Embryonic facial prominence (tissue), 1 donor: Measurements from ENCODE around the gene GRID1.

Experiments used
- DNase-seq: peaks from one replicate; pipeline ENCODE4 v3.0.0-alpha.2; 2016; ENCODE audit errors: extremely low spot score

Gene GRID1

DNA sequence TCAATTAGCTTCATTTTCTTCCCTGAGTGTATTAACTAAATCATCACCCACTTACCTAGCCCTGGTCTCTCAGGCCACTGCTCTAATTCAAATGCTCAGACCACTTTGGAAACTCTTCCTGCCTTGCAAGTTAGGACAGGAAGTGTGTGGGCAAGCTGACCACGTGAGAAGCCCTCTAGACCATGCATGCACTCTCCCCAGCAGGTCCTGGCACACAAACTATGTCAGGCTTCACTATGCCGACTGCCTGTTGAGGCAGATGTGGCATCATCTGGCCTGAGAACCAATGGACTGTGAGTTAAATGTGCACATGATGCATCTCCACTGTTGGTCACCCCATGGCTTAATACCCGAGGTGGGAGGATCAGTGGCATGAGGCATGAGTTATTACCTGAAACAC lies 439.6 kb downstream of the GRID1 start:
- DNase-seq: no peak

DNA sequence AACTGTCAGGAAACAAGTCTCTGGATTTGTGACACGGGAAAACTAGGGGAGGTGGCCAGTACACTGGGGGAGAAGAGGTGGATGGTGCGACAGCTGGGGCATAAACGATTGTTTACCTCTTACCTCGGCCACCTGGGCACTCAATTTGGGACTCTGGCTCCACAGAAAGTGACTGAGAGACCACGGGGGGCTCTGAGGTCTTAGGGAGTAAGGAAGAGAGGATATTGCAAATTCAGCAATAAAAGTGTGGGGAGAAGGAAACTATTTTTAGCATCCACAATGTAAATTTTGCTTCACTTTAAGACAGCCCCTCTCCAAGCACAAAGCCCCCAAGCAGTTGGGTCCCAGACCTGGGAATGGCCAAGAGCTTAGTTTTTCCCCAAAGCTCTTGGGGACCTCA lies 440.5 kb downstream of the GRID1 start:
- no peak for DNase-seq

- no peak for DNase-seq
Observed at GRCh38 chr10:85925201-85925750, 441.3 kb downstream of the GRID1 start.

GRCh38 chr10:85924382-85925102 lies 442.1 kb downstream of the GRID1 start:
- no peak for DNase-seq

DNA sequence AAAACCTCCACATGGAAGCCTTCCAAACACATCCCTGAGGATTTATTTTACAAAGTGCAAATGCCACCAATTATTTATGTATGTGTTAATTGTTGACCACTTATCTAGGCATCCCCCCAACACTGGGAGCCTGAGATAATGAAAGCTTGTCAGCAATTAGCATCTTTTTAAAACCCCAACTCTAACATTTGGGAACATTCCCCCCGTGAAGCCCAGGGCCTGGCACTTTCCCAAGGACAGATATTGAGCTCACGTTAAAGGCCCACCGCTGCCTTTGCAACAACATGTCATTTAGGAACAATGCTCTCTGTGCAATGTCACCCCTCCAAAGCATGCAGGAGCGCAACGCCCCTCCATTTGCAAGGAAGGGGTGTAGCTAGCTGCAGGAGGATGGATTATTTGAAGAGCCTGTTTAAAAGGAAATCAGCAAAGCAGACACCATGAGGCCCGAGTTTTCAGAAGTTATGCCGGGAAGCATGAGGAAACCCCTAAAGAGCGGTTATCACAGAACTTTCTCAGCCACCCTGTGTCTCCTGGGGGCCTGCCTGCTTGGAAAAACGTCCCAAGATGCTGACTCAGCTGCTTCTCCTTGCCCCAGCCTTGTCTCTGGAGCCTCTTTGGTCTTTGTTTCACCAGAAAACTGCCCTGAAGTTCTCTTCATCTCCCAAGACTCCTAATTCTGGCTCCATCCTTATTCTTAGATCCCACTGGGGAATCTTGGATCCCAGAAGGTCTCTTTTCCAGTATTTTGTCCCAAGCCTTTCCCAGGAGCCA lies 444.1 kb downstream of the GRID1 start:
- no peak for DNase-seq

DNA sequence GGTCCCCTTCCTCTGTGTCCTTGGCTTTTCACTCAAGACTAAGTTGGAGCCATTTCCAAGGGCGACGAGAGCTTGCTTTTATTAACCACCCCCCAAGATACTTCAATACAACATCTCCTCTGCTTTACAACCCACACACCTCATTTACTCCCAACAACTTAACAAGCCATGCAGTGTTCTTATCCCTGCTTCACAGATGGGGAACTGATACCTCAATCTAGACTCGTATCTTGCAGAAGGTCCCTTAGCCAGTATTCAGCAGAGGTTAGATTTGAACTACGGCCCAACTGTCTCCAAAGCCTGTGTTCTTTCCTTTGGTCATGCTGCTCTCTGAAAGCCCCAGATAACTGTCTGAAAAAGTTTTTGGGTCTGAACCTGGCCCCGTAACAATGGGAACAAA lies 444.8 kb downstream of the GRID1 start:
- DNase-seq: no peak

DNA sequence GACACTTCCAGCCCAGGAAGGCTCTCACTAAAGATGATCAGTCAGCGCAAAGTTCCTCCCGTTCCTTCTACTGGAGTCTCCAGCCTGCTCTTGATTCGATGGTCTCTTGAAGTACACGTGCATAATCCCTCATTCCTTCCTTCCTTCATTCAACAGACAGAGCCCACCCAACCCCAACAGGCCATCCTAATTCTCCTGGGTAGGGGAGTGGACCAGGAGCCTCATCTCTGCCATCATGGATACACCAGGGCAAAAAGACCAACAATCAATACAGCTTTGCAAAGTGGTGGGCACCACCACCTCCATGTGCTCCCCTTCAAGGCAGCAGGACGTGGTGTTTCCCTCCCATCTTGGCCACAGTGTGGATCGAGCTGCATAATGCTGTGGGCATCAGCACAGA lies 446.3 kb downstream of the GRID1 start:
- DNase-seq: no peak

DNA sequence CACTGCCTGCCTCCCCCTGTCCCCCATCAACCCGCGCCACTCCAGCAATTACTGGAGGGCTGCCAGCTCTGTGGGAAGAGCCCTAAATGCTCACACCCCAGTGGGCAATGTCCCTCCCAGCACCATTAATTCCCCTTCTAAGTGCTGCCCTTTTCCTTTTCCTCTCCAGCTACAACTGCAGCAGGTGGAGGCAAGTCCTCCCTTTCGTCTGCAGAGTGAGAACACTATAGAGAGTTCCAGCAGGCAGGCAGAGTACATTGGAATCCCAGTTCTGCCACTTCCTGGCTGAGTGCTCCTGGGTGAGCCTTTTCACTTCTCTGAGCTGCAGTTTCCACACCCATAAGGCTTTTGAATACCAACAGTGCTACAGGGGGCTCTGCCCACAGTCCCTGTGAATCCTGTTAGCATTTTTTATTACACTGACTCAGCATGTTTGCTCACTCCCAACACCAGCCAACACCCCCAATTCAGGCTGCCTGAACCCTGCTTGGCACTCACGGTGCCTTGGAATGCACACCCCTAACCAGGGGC lies 447.0 kb downstream of the GRID1 start:
- no peak for DNase-seq

GRCh38 chr10:85918371-85918770 lies 448.2 kb downstream of the GRID1 start:
- no peak for DNase-seq

DNA sequence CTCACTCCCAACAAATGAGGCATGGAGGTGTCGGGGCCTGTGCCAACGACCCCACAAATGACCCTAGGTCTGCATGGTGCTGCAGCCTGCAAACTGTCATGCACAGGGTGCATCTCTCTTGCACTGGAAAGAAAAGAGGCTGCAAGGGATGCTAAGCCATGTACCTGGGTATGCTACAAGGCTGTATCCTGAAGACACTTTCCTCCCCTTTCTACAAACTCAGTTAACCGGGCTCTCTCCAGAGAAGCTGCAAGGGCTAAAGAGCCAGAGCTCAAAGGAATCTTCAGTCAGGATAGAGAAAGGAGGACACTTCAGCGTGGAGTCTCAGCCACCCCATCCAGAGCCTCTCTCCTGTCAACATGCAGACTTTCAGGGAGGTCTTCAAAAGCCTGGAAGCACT lies 449.0 kb downstream of the GRID1 start:
- no peak for DNase-seq

DNA sequence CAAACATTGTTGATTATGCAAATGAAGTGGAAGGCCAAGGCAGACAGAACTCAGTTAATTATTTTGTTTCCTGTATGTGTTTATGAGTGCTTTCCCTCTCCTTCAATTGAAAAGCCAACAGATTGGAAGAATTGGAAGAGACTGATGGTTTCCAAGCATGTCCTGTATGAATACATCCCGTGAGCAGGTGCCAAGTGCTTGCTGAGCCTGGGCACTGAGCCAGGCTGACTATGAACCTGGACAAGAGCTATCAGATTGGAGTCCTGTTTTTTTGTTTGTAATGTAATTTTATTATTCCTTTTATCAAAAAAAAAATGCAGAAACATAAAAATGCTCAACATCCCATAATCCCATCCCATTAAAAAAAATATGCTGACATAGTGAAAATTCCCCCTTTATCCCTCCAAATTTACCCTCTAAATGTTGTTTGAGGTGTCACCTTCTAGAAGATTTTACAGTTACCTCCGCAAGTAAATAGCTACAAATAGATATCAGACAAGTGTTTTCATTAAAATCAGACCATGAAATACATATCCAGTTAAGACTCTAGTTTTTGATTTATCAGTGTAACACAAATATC lies 449.5 kb downstream of the GRID1 start:
- no peak for DNase-seq

DNA sequence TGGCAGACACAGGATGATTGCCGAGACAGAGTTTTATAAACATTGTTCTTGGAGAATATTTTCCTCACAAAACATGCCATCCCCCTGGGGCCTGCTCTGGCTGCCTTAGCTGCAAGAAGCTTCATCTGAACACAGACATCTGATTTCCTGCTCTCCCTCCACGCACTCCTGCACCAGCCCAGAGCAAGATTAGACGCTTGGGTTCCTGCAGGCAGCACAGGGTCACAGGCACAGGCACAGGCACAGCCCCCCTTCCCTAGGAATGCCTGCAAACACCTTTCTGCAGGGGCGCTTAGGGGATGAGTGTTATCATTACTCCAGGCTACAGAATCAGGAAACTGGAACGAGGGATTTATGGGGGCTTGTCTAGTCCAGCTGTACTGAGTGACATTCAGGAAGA lies 450.3 kb downstream of the GRID1 start:
- no peak for DNase-seq

GRCh38 chr10:85915245-85915846 lies 451.2 kb downstream of the GRID1 start:
- no peak for DNase-seq

- DNase-seq: no peak
Observed at GRCh38 chr10:85914720-85915119, 451.9 kb downstream of the GRID1 start.

DNA sequence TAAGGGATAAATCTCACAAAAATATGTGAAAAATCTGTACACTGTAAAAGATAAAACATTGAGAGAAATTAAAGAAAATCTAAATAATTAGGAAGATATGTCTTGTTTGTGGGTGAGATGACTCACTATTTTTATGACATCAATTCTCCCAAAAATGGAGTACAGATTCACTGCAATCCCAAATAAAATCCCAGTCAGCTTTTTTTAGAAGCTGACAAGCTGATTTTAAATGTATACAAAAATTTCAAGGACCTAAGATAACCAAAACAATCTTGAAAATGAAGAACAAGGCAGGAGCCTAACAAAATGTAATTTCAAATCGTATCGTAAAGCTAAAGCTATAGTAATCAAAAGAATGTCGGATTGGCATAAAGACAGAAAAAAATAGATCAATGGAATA lies 458.1 kb downstream of the GRID1 start:
- no peak for DNase-seq

- no peak for DNase-seq
Observed at GRCh38 chr10:85902051-85902450, 464.5 kb downstream of the GRID1 start.

DNA sequence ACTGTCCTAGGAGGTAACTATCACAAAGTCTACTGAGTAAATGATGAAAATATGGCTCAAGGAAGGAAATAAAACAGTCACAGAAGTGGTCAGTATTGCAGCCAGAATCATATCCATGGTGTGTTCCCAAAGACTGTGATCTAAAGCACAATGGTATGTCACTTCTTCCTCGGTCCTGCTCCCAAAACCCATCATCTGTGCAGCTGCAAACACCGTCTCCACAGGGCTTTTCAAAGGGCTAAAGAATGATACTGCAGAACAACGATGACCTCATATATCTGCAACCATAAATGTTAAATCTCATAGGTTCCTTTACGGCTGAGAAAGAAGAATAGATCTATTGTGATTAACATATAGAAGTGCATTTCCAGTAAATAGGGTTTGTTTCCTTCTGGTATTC lies 465.0 kb downstream of the GRID1 start:
- DNase-seq: no peak

DNA sequence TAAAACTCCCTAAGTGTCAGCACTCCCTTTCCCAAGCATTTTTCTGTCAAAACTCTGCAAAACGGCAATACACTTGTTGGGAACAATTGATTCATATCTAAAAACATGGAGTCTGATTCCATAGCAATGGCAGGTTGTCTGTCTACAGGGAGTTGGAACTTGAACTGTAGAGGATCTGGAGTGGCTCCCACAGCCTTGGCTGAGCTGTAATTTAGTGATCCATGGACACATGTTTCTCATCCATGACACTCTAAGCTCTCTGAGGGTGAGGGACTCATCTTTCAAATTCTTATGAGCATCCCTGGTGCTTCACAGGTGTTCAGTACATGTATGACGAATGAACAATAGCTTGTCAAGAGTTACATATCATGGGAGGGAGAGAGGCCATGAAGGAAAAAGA lies 466.1 kb downstream of the GRID1 start:
- no peak for DNase-seq

- DNase-seq: no peak
Observed at GRCh38 chr10:85900061-85900460, 466.5 kb downstream of the GRID1 start.

DNA sequence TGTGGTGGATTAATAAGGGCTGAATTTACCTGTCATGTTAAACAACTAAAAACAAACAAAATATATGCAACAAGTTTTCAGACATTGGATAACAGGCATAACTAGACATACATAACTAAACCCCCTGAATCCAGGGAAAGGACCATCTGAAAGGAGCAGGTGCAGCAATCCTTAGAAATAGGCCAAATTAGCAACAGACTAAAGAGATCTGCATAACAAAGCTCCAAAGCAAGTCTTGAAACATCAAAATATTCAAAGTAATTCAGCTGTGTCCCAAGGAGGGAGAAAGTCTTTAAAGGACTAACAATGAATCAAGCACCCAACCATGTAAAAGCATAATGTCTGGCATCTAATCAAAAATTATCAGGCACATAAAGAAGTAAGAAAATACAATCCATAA lies 475.1 kb downstream of the GRID1 start:
- no peak for DNase-seq

- no peak for DNase-seq
Observed at GRCh38 chr10:85888559-85888958, 478.0 kb downstream of the GRID1 start.

DNA sequence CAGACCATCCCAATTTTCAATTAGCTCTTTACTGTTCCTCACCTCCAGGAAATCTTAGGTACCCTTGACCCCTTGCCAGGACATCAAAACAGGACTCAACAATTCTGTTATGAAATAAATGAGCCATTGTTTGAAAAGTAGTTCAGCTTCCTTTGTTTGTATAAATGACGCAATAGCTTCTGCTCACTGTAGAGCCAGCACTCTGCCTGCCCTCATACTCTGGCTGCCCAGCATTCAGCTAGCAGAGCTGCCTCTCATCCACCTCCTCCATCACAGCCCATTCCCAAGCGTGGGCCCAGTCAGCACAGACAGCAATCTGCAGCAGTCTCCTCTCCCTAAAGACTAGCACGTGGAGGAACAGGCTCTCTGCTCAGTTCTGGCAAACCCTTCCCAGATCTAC lies 478.6 kb downstream of the GRID1 start:
- DNase-seq: no peak
